Heart left ventricle (tissue), 16 donors: ENCODE data around the gene NRF1. TPM values are rescaled to one million over a fixed set of nuclear protein-coding genes. Genes with fewer than 3 reads are reported as not detected.

Experiments used
- ATAC-seq, 4 donors: fragments of 200-7000 bp; cut with Tn5 transposase; one replicate each; pipeline ENCODE4 v1.9.1; 2020 to 2022; ENCODE audit warnings: moderate library complexity in 4 of 4, mild to moderate bottlenecking in 3 of 4, moderate number of reproducible peaks in 1 of 4
- DNase-seq, 5 donors: peaks; one replicate each; pipeline ENCODE4 v3.0.0-alpha.2; 2020
- H3K27ac ChIP-seq, 12 donors: fragments of 200-600 bp; sonication (generic) in 4 of 12; one replicate each; pipeline versions ENCODE4 v1.5.0 to v1.8.0; 2016 to 2022; ENCODE audit warnings: mild to moderate bottlenecking in 2 of 12
- H3K27me3 ChIP-seq, 9 donors: fragments of 200-600 bp; sonication (generic) in 2 of 9; one replicate each; pipeline versions ENCODE4 v1.5.1 to v1.8.0; 2016 to 2022; ENCODE audit warnings: mild to moderate bottlenecking in 3 of 9
- H3K36me3 ChIP-seq, 9 donors: fragments of 200-600 bp; sonication (generic) in 2 of 9; one replicate each; pipeline versions ENCODE4 v1.5.0 to v1.8.0; 2018 to 2022; ENCODE audit warnings: mild to moderate bottlenecking in 2 of 9
- H3K4me1 ChIP-seq, 12 donors: fragments of 200-600 bp; sonication (generic) in 4 of 12; one replicate each; pipeline versions ENCODE4 v1.5.0 to v1.8.0; 2016 to 2022; ENCODE audit warnings: mild to moderate bottlenecking in 3 of 12
- H3K4me3 ChIP-seq, 12 donors: fragments of 200-600 bp; sonication (generic) in 4 of 12; one replicate each; pipeline versions ENCODE4 v1.5.0 to v1.8.0; 2017 to 2022; ENCODE audit warnings: mild to moderate bottlenecking in 9 of 12, moderate library complexity in 4 of 12
- H3K9me3 ChIP-seq, 12 donors: fragments of 200-600 bp; sonication (generic) in 4 of 12; one replicate each; pipeline versions ENCODE4 v1.5.0 to v1.8.0; 2016 to 2022; ENCODE audit warnings: mild to moderate bottlenecking in 1 of 12
- POLR2A ChIP-seq, 2 donors: fragments of 450-650 bp; IDR thresholded peaks; one replicate each; pipeline ENCODE4 v1.6.1; 2017; ENCODE audit warnings: antibody characterized with exemption in 2 of 2, mild to moderate bottlenecking in 2 of 2, moderate library complexity in 2 of 2
- WGBS, 4 donors: extraction: QIAGEN DNeasy Blood & Tissue Kit in 2 of 4; methylation state at CpG; one replicate each; pipeline versions ENCODE4 v1.1.5 to v1.1.7; 2013 to 2018; 5-methylcytosine and 5-hydroxymethylcytosine counted together
- intact Hi-C, 10 donors: fragments of 100-400 bp; cut with DNase I; formaldehyde crosslinking; loops; one replicate each; pipeline versions ENCODE4 v1.11.1 to v1.14.2; 2022
- polyA plus RNA-seq, 2 donors: library from polyadenylated mRNA; stranded (reverse); fragments of 200-250 nt; gene quantifications; one replicate each; pipeline ENCODE4 v1.2.3, GENCODE V29; 2013
- total RNA-seq, 9 donors: library from RNA; depleted of rRNA in 2 of 9; stranded (reverse); fragments of >200 nt in 2 of 9; fragmentation: NEBNext Ultra II Directional in 3 of 9; extraction: Animal tissue kit (Norgen Biotek cat#: 25700) in 3 of 9; gene quantifications; one replicate each; pipeline versions ENCODE4 v1.1.0 to v1.2.4, GENCODE V29; 2016 to 2023
- TF ChIP-seq, protein P1 (sequence below), 12 donors: fragments of 200-600 bp; sonication (generic) in 4 of 12; IDR thresholded peaks; one replicate each; pipeline versions ENCODE4 v1.5.0 to v1.8.0; 2018 to 2022; ENCODE audit warnings: antibody characterized with exemption in 12 of 12, mild to moderate bottlenecking in 5 of 12
- donor health status: ischemic (EF 13 %, LVEDD 7.1; RV severe dilation, severe dysfunction).
- donor health status: healthy with polysubstance abuse.
- donor health status: DM: no; HTN: yes; CAD: no.
- donor health status: DM: no; HTN: no; CAD: no.
- donor health status: ischemic (EF 25% LVEDD 6.9; RV normal size, moderate dysfunction).
- donor health status: ischemic (EF 25% LVEDD 5.7; RV mildly dilated, moderate dysfunction).
- donor health status: healthy.
- donor health status: DM: yes; HTN: yes; CAD: no.
- donor health status: ischemic (EF 35%, LVEDD 5.7; RV mildly dilated, moderate dysfunction).
- donor health status: nonischemic (EF 11% LVEDD 7.7; RV severe dilation, severe dysfunction).
- donor health status: DM: yes; HTN: yes; CAD: no.
- donor health status: PGD.
- donor health status: ischemic (EF 29% LVEDD 5.4; RV normal size, mild dysfunction).
- donor health status: nonischemic (EF 23%, LVEDD 6.1; RV moderate dilation, normal function).

Gene NRF1
- total and polyA plus RNA-seq, 11 donors: 6.2 to 20.7 (median 11.9) TPM

DNA sequence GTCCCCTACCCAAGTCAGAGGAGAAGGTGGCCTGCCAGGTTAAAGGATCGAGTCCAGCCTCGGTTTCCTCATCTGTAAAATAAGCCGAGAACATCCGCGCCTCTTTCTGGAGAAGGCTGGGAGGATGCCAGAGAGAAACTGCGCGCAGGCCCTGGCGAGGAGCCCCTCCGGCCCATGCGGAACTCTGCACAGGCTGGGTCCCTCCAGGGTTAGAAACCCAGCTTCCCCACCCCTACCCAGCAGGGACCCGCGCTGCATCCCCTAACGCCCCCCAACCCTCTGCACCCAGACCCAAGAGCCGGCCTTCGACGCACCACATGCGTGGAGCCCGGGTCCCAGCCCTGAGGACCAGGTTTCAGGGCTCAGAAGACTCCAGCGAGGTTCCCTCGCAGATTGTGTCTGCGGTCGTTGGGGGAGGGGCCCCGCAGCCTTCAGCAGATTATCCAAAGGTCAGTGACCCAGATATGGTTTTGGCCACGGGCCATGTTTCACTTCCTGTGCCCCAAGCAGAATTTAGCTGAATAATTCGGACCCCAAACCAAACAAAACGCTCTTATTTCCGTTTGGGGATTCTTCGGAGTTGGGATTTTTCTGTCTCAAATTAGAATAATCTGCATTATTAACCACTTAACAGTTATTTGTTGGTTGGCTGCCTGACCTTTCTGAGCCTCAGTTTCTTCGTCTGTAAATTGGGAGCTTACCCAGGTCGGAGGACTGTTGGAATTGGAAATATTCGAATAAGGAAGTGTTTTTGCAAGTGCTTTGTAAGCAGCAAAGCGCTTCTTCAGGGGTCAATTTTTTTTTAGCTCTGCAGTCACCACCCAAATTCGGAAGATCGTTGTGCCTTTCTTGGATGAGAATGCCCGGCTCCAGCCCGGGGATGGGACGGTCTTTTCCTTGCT lies 173.5 kb downstream of the NRF1 start:
- Histone ChIP-seq H3K9me3 (no peaks in the 10 kb centered on the region), H3K4me1 (peaks cover 0 to 58% (median 44%) of the 10 kb centered on the region in 12 donors), H3K27me3 (peaks cover 49 to 92% (median 78%) of the 10 kb centered on the region in 9 donors), H3K27ac (no peak overlapping the region), H3K36me3 (no peaks in the 10 kb centered on the region), H3K4me3 (peak overlapping the region in 3 of 12 donors; percentile 22 to 39 (median 29))
- 3 to 5% (median 5%) methylated on average over 27 to 37 of the region's 37 CpGs for WGBS, 4 donors
- DNase-seq: no peak
- intact Hi-C loops: no loop called here
- TF ChIP-seq POLR2A (IDR thresholded peaks at IDR 0.05): no peak
- TF ChIP-seq, protein P1, sequence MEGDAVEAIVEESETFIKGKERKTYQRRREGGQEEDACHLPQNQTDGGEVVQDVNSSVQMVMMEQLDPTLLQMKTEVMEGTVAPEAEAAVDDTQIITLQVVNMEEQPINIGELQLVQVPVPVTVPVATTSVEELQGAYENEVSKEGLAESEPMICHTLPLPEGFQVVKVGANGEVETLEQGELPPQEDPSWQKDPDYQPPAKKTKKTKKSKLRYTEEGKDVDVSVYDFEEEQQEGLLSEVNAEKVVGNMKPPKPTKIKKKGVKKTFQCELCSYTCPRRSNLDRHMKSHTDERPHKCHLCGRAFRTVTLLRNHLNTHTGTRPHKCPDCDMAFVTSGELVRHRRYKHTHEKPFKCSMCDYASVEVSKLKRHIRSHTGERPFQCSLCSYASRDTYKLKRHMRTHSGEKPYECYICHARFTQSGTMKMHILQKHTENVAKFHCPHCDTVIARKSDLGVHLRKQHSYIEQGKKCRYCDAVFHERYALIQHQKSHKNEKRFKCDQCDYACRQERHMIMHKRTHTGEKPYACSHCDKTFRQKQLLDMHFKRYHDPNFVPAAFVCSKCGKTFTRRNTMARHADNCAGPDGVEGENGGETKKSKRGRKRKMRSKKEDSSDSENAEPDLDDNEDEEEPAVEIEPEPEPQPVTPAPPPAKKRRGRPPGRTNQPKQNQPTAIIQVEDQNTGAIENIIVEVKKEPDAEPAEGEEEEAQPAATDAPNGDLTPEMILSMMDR (IDR thresholded peaks at IDR 0.05): no peak
- ATAC-seq: no peak

DNA sequence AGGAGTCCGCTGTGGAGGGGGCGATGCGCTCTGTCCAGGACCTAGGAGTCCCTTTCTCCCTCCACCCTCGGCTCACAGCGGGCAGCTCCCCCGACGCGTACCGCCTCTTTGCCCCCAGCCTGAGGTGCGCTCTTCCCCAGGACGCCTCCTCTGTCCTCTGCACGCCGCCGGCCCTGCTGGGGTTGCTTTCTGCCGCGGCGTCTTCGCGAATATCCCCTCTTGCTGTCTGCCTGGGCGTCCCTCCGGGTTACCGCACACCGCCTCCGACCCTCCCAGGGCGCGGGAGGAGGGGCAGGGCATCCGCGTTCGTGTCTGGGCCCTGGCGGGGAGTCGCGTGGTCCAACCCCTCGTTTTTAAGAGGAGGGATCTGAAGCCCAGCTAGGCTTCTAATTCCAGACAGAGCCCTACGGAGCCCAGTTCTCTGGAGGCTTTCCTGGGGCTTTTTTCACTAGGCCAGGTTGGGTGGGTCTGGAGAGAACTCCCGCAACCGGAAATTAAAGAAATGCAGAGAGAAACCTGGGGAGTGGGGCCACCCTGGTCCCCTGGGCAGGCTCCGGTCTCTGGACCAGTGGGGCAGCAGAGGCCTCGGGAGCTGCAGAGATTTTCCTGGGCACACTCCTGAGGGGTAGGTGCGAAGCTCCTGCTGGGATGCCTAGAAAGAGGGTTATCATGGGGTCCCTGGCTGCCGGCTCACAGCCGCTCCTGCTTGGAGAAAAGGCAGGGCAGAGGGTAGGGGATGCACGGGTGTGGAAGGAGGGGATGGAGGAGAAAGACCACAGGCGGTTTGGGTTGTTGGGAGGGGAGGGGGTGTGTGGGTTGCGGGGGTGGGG lies 174.4 kb downstream of the NRF1 start:
- no peaks in the 10 kb centered on the region for H3K36me3 ChIP-seq
- no peak for TF ChIP-seq POLR2A (IDR thresholded peaks at IDR 0.05)
- TF ChIP-seq, protein P1 (IDR thresholded peaks at IDR 0.05): no peak
- H3K27me3 ChIP-seq: peaks cover 40 to 83% (median 69%) of the 10 kb centered on the region in 9 donors
- H3K4me3 ChIP-seq: peak overlapping the region in 3 of 12 donors; percentile 22 to 39 (median 29)
- intact Hi-C loops: no loop called here
- ATAC-seq (no peak), DNase-seq (no peak)
- H3K27ac ChIP-seq: no peak overlapping the region
- H3K9me3 ChIP-seq: no peaks in the 10 kb centered on the region
- WGBS, 4 donors: 6 to 8% (median 7%) methylated on average over 29 to 44 of the region's 44 CpGs
- H3K4me1 ChIP-seq: peaks cover 0 to 49% (median 36%) of the 10 kb centered on the region in 12 donors

- WGBS, 4 donors: 54 to 72% (median 61%) methylated on average over 13 of the region's 13 CpGs
- Histone ChIP-seq H3K9me3 (no peaks in the 10 kb centered on the region), H3K4me1 (peaks cover 0 to 38% (median 26%) of the 10 kb centered on the region in 12 donors), H3K36me3 (no peaks in the 10 kb centered on the region), H3K27ac (no peak overlapping the region), H3K27me3 (peaks cover 30 to 74% (median 58%) of the 10 kb centered on the region in 9 donors), H3K4me3 (no peak overlapping the region)
- DNase-seq: no peak
- no peak for ATAC-seq
- no peak for TF ChIP-seq POLR2A (IDR thresholded peaks at IDR 0.05)
- TF ChIP-seq, protein P1 (IDR thresholded peaks at IDR 0.05): no peak
- intact Hi-C loops: no loop called here
These were observed 175.5 kb downstream of the NRF1 start for GRCh38 chr7:129786825-129787563.
